HG03457 (cell line): ENCODE data around the gene BANP.

Experiments
- ATAC-seq: cut with Tn5 transposase; IDR thresholded peaks from one replicate; pipeline ENCODE4 v1.9.1; 2021; ENCODE audit warnings: moderate number of reproducible peaks; ENCODE audit not compliant: unreplicated experiment

Gene BANP

DNA sequence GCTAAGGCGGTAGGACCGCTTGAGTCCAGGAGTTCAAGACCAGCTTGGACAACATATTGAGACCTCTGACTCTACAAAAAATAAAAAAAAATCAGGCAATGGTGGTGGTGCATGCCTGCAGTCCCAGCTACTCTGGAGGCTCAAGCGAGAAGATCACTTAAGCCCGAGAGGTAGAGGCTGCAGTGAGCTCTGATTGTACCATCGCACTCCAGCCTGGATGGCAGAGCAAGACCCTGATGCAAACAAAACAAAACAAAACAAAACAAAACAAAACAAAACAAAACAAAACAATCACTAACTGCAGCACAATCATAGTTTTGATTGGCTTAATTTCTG is 2.5 kb upstream of the BANP start:
- no peak for ATAC-seq

DNA sequence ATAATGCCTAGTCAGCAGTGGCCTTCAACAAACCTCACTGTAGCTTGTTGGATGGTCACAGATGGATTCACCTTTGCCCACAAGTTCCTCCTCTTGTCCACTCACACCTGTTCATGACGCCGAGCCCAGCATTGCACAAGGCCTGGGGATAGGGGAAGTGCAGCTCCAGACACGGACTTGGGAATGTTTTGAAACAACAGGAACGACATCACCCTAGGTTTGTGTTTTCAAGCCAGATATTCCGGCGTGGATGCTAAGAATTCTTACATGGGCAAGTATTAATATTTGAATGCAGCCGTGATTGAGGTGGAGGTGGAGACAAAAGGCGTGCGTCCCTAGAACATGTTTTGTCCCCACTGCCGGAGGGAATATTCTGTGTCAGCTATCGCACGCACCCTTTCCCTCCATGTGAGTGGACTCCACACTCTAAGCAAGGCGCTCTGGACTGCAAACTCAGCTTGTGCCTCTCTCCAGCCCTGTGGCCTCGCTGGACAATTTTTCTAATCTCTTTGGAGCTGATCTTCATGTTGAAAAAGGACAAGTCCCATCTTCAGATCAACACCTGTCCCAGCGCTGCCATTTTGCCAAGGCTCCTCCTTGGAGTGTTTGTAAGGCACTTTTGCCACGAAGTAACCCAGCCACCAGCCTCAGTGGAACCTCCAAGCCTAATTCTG is 2.0 kb upstream of the BANP start:
- ATAC-seq, result no peak

DNA sequence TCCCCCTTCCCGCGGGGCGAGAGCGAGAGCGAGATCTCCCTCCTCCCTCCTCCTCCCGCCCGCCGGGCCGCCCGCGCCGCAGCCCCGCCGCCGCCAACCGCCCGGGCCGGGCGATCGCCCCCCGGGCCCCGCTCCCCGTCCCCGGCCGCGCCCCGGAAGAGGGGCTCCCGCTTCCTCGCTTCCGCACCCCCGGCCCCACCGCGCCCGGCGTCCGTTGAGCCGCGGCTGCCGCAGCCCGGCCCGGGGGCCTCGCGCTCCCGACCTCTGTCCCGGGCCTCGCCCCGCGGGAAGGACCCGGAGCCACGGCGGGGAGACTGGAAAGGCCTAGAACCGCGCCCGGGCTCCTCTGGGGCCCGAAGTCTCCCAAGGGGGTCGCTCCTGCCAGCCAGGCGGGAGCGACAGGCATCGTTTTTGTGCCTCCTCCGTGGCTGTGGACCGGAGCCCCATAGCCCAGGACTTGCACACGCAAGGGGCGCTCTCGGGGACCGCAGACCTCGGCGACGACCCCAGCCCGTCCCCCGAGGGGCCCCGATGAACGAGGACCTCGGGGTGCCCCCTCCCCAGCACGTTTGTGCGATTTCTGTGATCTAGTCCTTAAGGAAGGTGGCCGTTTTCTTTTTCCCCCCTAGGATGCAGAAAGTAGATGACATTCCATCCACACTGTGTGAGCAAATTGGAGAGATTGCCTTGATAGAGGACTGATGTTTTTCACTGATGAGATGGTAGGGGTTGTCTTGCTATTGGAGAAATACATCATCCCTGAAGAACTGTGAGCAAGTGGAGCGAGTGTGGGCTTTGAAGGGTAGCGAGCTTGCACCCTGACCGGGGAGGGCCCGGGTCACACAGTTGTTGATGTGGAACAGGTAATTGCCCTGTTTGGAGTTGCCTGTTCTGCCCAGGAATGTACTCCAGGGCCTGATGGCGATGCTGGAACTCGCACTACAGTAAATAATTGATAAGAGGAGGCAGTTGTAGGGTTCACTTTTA is 611 bp downstream of the BANP start:
- peak; percentile 0 for ATAC-seq

DNA sequence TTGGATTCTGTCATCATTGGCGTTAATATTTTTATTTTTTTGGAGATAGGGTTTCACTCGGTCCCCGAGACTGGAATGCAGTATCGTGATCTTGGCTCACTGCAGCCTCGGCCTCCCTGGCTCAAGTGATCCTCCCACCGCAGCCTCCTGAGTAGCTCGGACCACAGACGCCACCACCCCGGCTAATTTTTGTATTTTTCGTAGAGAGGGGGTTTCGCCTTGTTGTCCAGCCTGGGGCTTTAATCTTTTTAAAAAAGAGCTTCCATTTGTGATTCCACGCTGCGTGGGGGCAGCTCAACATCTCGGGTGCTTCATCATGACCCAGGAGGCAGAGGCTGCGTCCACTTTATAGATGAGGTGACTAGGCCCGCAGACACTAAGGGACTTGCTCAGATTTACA is 1.5 kb downstream of the BANP start:
- no peak for ATAC-seq

- ATAC-seq, result no peak
Measured at GRCh38 chr16:87953308-87954215, 2.3 kb downstream of the BANP start.

DNA sequence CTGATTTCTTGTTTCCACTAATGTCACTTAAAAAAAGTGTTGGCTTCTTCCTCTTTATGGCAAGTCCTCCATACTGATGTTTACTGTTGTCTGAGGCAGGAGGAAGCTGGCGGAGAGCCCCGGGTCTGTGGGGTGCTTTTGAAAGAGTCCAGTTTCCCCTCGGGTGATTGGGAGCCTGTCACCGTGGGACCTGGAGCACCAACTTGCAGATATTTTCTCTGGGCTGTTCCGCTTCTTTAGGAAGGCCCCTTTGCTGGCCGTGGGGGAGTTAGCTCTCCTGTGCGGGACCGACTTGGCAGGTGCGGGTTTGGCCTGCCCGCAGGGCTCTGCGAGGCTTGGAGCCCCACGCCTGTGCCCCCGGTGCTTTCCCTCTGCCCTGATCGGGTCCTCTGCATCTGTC is 3.1 kb downstream of the BANP start:
- ATAC-seq, result no peak

DNA sequence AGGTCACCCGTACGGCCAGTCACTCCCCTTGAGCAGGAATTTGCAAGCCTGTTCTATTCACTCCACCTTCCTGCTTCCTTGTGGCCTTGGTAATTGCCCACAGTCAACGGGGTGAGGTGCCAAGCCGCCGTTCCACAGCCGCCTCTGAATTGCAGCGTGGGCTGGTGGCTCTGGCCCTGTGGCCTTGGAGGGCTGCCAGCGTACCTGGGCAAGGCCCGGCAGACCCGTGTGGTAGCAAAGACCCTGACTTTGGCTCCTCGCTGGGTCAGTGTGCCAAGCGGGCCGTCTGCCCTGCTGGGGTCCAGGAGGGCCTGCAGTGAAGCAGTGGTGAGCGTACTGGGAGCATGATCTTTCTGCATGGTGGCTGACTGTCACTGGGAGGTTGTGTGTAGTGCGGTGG is 3.6 kb downstream of the BANP start:
- no peak for ATAC-seq

DNA sequence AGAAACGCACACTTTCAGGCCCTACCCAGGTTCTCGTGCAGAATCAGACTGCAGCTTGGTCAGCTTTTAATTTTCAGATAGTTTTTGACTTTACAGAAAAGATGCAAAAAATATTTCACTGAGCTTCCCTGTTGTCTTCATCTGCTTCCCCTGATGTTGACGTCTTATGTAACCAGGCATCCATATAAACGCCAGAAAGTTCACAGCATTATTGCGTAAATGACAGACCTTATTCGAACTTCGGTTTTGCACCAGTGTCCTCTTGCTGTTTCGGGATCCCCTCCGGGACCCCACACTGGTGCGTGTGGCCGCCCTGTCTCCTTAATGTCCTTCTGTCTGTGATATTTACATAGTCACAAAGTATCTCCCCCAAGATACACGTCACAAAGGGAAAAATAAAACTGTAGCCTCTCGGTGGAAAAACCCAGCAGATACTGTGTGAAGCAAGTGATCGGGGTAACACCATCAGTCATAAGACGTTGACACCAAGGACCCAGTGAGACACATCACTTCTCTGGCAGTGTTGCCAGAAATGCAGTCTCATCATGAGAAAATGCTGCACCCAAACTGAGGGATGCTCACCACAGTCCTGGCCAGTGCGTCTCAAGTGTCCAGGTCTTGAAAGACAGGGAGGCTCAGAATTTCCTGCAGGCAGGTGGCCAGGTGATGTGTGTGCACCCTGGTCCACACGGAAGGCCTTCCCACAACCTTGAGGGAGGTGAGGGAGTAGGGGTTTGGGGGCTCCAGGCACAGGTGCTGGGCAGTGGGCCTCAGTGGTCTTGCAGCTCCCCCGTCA is 4.3 kb downstream of the BANP start:
- ATAC-seq, result no peak

DNA sequence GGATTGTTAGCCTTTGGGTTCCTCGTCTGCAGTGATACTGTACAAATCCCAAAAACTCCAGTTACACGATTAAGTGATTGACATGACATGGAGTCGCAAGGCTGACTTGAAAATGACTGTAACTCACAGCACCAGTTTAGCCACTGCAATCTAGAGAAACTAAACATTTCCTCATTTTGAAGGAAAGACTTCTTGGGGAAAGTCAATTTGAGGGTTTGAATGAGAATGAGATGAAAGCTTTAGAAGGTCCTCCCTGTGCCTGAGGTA is 4.8 kb downstream of the BANP start:
- no peak for ATAC-seq

DNA sequence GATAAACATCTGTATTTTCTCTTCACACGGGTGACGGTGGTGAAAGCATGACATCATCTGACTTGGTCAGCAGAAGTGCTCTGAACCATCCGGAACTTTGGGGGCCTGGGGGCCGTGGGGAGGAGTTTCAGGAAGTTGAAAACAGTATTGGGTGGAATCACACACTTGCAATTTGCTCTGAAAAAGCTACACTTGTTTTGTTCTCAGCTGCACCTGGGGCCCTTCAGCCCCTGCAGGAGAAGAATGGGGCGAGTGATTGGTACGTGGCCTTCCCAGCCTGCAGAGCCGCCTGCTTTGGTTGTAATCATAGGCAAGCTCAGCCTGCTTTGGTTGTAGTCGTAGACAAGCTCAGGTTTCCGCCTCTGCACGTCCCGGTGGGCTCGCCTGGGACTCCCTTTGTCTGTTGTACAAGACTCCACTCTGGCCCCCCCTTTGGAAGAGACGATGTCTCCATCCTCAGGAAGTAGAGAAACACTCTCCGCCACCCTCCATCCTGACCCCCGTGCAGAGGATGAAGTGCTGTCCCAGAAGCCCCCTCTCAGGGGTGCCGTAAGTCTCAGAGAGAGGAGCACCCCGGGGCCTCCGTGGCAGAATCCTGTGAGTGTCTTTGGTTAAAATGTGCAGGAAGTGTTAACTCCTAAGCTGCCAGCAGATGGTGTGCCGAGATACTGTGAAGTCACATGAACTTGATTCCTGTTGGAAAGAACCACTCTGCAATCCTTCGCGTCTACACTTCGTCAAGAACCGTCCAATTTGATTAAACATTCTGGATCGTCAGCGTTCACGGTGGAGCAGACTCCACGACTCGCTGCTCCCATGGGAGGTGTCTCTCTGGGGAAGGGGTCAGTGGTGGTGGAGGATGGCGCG is 5.4 kb downstream of the BANP start:
- no peak for ATAC-seq

DNA sequence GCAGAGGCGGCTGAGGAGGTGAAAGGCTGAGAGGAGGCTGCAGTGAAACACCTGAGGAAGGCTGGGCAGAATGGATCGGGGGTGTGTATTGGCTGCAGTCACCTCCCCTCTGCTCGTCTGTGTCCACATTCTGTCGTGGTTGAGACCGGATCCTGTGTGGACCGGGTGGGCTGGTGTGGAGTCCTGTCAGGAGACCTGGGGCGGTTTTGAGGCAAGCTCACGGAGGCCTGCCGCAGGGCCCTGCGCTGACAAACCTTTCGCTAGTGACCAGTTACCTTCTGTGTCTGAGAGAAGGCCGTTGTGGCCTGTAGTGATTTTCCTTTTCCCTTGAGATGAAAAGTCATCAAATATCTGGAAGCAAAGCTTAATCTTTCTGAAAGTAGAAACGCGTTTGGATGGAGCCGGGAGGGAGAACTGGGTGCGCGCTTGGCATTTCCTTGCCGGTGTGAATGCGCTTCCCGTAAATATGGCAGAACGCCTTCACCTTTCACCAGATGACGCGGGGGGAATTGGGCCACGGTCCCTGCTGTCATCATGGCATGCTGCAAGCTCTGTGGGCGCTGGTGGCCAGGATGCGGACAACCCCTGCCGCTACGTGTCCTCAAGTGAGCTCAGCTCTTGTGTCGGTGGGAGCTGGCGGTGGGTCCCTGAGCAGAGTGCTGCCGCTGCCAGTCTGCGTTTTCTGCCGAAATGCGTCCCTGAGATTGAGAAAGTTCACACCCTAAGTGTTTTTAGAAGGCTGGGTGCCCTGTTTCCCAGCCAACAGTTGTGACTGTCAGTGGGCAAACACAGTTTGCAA is 6.3 kb downstream of the BANP start:
- ATAC-seq, result no peak

- ATAC-seq, result no peak
Measured at GRCh38 chr16:87958632-87959031, 7.4 kb downstream of the BANP start.

DNA sequence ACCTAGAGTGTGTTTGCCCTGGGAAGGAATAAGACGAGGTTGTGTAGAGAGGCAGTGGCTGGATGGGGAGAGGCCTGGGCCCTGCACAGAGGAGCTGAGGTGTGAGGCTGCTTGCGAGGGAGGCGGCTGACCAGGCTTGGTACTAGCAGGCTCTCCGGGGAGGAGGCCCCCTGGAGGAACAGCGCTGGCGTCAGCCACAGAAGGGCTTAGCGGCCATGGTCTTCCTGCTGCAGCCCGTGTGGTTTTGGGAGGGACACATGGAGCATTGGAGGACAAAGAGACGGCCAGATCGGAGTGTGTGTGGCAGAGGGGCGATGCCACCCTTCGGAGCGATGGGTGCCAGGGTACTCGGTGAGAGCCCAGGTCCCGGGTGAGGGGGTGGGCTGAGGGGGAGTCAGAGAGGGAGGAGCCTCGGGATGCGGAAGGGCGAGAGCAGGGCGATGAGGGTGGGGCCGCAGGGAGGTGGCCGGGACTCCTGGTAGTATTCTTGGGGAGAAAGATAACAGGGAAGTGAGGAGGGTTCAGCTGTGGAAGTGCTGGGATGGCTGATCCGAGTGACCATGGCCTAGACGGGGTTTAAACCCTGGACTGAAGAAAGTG is 8.3 kb downstream of the BANP start:
- no peak for ATAC-seq

GRCh38 chr16:87960296-87960695 is 9.1 kb downstream of the BANP start:
- no peak for ATAC-seq

- ATAC-seq, result no peak
Measured at GRCh38 chr16:87960852-87961251, 9.6 kb downstream of the BANP start.

DNA sequence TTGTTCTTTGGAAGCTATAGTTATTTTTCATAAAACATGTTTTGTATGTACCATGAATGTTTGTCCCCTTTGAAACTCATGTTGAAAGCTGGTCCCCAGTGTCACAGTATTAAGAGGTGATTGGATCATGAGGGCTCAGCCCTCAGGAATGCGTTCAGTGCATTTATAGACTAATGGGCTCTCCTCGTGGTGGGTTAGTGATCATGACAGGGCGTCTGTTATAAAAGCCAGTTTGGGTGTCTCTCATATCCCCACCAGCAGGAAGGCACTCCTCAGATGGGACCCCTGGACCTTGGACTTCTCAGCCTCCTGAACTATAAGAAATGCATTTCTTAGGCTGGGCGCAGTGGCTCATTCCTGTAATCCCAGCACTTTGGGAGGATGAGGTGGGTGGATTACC is 10.4 kb downstream of the BANP start:
- no peak for ATAC-seq

DNA sequence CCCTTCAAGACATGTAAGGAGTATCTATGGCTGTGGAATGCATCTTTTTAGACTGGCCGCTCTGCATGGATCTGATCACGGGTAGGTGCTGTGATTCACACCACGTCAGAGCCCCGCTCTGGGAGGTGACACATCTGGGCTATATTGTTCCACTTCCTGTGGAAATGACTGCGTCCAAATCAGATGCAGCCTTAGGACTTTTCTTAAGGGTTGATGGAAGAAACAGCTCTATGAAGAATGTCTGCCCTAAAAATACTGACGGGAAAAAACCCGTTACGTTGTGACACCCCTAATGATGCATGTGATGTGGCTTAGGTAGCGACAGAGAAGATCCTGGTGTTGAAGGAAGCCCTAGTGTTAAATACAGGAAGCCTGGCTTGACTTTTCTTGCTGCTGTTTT is 12.2 kb downstream of the BANP start:
- no peak for ATAC-seq

GRCh38 chr16:87964049-87964659 is 12.9 kb downstream of the BANP start:
- no peak for ATAC-seq
